Choroid plexus epithelial cell (primary cell): ENCODE data around the gene RAB33B.
A peak's percentile ranks its signal among the peaks of the same experiment; 100 is the strongest.
"Not testable (repeated sequence)": the region's sequence is repeated elsewhere in the genome, so short reads cannot be mapped to it uniquely, and the experiment has no call there.

Source experiments
- DNase-seq: peaks from one replicate; pipeline ENCODE4 v3.0.0-alpha.2; 2010; ENCODE audit warnings: low read depth
- H3K4me3 ChIP-seq: 2 replicates; pipeline ENCODE4 v1.5.1; 2011; ENCODE audit warnings: low read depth, mild to moderate bottlenecking, control low read depth, low read length, moderate library complexity
- TF ChIP-seq, protein P1 (sequence below): conservative IDR thresholded peaks from 2 replicates; pipeline ENCODE4 v1.5.1; 2011; ENCODE audit warnings: low read depth, mild to moderate bottlenecking, control low read depth, inconsistent platforms, low read length, moderate library complexity

Gene RAB33B

DNA sequence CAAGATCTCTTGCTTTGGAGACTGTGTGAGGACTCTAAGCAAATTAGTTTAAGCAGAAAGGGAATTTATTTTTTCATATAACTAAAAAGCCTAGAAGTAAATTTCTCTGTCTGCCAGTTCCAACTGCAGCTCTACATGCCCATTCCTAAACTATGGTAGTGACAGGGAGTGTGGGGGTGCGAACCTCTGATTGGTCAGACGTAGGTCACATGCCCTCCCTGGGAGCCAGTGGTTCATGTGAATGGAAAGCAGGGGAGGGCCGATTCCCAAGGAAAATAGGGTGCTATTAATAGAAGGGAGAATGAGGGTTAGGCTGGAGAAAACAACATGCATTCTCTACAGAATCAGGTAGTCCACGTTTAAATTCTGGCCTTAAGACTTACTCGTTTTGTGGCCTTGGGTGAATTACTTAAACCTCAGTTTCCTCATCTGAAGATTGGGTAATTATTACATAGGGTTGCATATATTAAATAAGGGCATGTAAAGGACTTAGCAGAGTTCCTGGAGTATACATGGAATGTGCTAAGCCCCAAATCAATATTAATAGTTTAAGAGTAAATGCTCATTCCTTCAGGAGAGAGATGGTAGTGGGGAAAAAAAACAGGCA is 7.2 kb downstream of the RAB33B start:
- TF ChIP-seq, protein P1, sequence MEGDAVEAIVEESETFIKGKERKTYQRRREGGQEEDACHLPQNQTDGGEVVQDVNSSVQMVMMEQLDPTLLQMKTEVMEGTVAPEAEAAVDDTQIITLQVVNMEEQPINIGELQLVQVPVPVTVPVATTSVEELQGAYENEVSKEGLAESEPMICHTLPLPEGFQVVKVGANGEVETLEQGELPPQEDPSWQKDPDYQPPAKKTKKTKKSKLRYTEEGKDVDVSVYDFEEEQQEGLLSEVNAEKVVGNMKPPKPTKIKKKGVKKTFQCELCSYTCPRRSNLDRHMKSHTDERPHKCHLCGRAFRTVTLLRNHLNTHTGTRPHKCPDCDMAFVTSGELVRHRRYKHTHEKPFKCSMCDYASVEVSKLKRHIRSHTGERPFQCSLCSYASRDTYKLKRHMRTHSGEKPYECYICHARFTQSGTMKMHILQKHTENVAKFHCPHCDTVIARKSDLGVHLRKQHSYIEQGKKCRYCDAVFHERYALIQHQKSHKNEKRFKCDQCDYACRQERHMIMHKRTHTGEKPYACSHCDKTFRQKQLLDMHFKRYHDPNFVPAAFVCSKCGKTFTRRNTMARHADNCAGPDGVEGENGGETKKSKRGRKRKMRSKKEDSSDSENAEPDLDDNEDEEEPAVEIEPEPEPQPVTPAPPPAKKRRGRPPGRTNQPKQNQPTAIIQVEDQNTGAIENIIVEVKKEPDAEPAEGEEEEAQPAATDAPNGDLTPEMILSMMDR, result no peak
- no peak overlapping the region for H3K4me3 ChIP-seq
- no peak for DNase-seq

- not testable (repeated sequence) for DNase-seq, H3K4me3 ChIP-seq
Measured at GRCh38 chr4:139464512-139464911, 10.6 kb downstream of the RAB33B start.

DNA sequence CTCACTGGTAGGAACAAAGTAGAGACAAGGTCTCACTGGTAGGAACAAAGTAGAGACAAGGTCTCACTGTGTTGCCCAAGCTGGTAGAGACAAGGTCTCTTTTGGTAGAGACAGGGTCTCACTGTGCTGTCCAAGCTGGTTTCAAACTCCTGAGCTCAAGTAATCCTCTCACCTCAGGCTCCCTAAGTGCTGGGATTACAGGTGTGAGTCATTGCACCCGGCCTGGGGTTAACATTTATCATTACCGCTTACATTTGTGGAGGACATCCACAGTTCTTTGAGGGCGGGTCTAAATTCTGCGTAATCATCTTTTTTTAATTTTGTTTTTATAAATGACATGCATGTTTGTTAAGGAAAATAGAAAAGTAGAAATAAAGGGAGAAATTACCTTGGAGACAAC is 12.0 kb downstream of the RAB33B start:
- DNase-seq, result no peak
- no peak overlapping the region for H3K4me3 ChIP-seq
- TF ChIP-seq, protein P1, result no peak

GRCh38 chr4:139468756-139469155 is 14.8 kb downstream of the RAB33B start:
- not testable (repeated sequence) for DNase-seq, H3K4me3 ChIP-seq

GRCh38 chr4:139469216-139469615 is 15.3 kb downstream of the RAB33B start:
- peak; percentile 32 for DNase-seq
- no peak overlapping the region for H3K4me3 ChIP-seq
- TF ChIP-seq, protein P1, result no peak

- no peak overlapping the region for H3K4me3 ChIP-seq
- DNase-seq, result no peak
- TF ChIP-seq, protein P1, result no peak
Measured at GRCh38 chr4:139469869-139470268, 15.9 kb downstream of the RAB33B start.

- TF ChIP-seq, protein P1, result no peak
- no peak for DNase-seq
Measured at GRCh38 chr4:139470295-139470694, 16.4 kb downstream of the RAB33B start.

GRCh38 chr4:139470997-139471665 is 17.2 kb downstream of the RAB33B start:
- TF ChIP-seq, protein P1, result no peak
- DNase-seq, result no peak

More at GRCh38 chr4:139470295-139470694, 16.4 kb downstream of the RAB33B start:
- H3K4me3 ChIP-seq, result no peak overlapping the region

More at GRCh38 chr4:139470997-139471665, 17.2 kb downstream of the RAB33B start:
- H3K4me3 ChIP-seq, result no peak overlapping the region
